ENCODE measurements around the gene AP3S1. TPM values are rescaled to one million over a fixed set of nuclear protein-coding genes. Genes with fewer than 3 reads are reported as not detected.
"Not testable (repeated sequence)": the region's sequence is repeated elsewhere in the genome, so short reads cannot be mapped to it uniquely, and the experiment has no call there.

Gene AP3S1
- total RNA-seq, 1 donor from 2014 or later = 157 TPM

GRCh38 chr5:115907177-115907576 lies 65.4 kb downstream of the AP3S1 start:
- Mint-ChIP-seq H3K4me3 (no peak overlapping the region), H3K27me3 (ENCODE audit: insufficient read depth, low read depth) (peaks cover 4% of the 10 kb centered on the region), H3K4me1 (no peaks in the 10 kb centered on the region), H3K36me3 (no peaks in the 10 kb centered on the region), H3K27ac (no peak overlapping the region), H3K9me3 (no peaks in the 10 kb centered on the region)
- Histone ChIP-seq H3K79me2 (ENCODE audit: low read depth) (no peaks in the 10 kb centered on the region), H2AFZ (replicated peaks) (no peak overlapping the region), H3K4me1 (no peaks in the 10 kb centered on the region), H3K4me3 (no peak overlapping the region), H3K27me3 (no peaks in the 10 kb centered on the region), H3F3A (ENCODE audit: low read depth) (no peaks in the 10 kb centered on the region), H3K9ac (no peak overlapping the region), H3K27ac (no peak overlapping the region), H3K4me2 (no peak overlapping the region), H3K9me3 (ENCODE audit: low read depth) (no peaks in the 10 kb centered on the region), H4K20me1 (ENCODE audit: low read depth) (no peaks in the 10 kb centered on the region), H3K36me3 (no peaks in the 10 kb centered on the region)
- TF ChIP-seq EZH2phosphoT487 (IDR thresholded peaks at IDR 0.05) (no peak), EZH2 (IDR thresholded peaks at IDR 0.05) (no peak), CTCF (IDR thresholded peaks at IDR 0.05) (no peak)
- DNase-seq (ENCODE audit: low spot score) = no peak

- H3K36me3 Mint-ChIP-seq; DNase-seq (ENCODE audit: low spot score); H4K20me1 ChIP-seq (ENCODE audit: low read depth); H3K27ac ChIP-seq; H3K9me3 ChIP-seq (ENCODE audit: low read depth); H3K9ac ChIP-seq; H2AFZ ChIP-seq (replicated peaks); H3K36me3 ChIP-seq; H3K4me1 Mint-ChIP-seq; H3F3A ChIP-seq (ENCODE audit: low read depth); H3K27me3 ChIP-seq; H3K4me1 ChIP-seq; H3K9me3 Mint-ChIP-seq; H3K4me3 Mint-ChIP-seq; H3K27me3 Mint-ChIP-seq (ENCODE audit: insufficient read depth, low read depth); H3K4me2 ChIP-seq; H3K4me3 ChIP-seq; H3K79me2 ChIP-seq (ENCODE audit: low read depth); H3K27ac Mint-ChIP-seq: not testable (repeated sequence)
These were observed 72.1 kb downstream of the AP3S1 start for GRCh38 chr5:115913623-115914400.

- TF ChIP-seq EZH2 (IDR thresholded peaks at IDR 0.05) (no peak), CTCF (IDR thresholded peaks at IDR 0.05) (no peak), EZH2phosphoT487 (IDR thresholded peaks at IDR 0.05) (no peak)
- no peaks in the 10 kb centered on the region for H3K9me3 ChIP-seq (ENCODE audit: low read depth)
- Mint-ChIP-seq H3K9me3 (no peaks in the 10 kb centered on the region), H3K4me3 (no peak overlapping the region), H3K36me3 (peaks cover 3% of the 10 kb centered on the region), H3K27ac (no peak overlapping the region), H3K27me3 (ENCODE audit: insufficient read depth, low read depth) (peaks cover 2% of the 10 kb centered on the region), H3K4me1 (no peaks in the 10 kb centered on the region)
- no peaks in the 10 kb centered on the region for H3F3A ChIP-seq (ENCODE audit: low read depth)
- no peak for DNase-seq (ENCODE audit: low spot score)
- H3K4me2 ChIP-seq = no peak overlapping the region
- no peaks in the 10 kb centered on the region for H4K20me1 ChIP-seq (ENCODE audit: low read depth)
- H2AFZ ChIP-seq (replicated peaks) = no peak overlapping the region
- H3K36me3 ChIP-seq = no peaks in the 10 kb centered on the region
- no peak overlapping the region for H3K4me3 ChIP-seq
- H3K4me1 ChIP-seq = peaks cover 6% of the 10 kb centered on the region
- H3K27ac ChIP-seq = no peak overlapping the region
- no peaks in the 10 kb centered on the region for H3K79me2 ChIP-seq (ENCODE audit: low read depth)
- no peak overlapping the region for H3K9ac ChIP-seq
- no peaks in the 10 kb centered on the region for H3K27me3 ChIP-seq
These were observed 78.5 kb downstream of the AP3S1 start for GRCh38 chr5:115920171-115920725.

GRCh38 chr5:115928578-115929407 lies 87.1 kb downstream of the AP3S1 start:
- not testable (repeated sequence) for H3K27me3 ChIP-seq; H3K27ac Mint-ChIP-seq; H3K79me2 ChIP-seq (ENCODE audit: low read depth); H3K4me2 ChIP-seq; H3K4me1 ChIP-seq; H3K27ac ChIP-seq; H3K9me3 Mint-ChIP-seq; H3K4me3 Mint-ChIP-seq; H3F3A ChIP-seq (ENCODE audit: low read depth); H2AFZ ChIP-seq (replicated peaks); H3K4me1 Mint-ChIP-seq; H3K36me3 ChIP-seq; DNase-seq (ENCODE audit: low spot score); H3K9ac ChIP-seq; H3K36me3 Mint-ChIP-seq; H4K20me1 ChIP-seq (ENCODE audit: low read depth); H3K9me3 ChIP-seq (ENCODE audit: low read depth); H3K27me3 Mint-ChIP-seq (ENCODE audit: insufficient read depth, low read depth); H3K4me3 ChIP-seq

- H3K27me3 Mint-ChIP-seq (ENCODE audit: insufficient read depth, low read depth); H3K4me2 ChIP-seq; H3K9me3 ChIP-seq (ENCODE audit: low read depth); H4K20me1 ChIP-seq (ENCODE audit: low read depth); H3K9ac ChIP-seq; H3F3A ChIP-seq (ENCODE audit: low read depth); H3K4me3 ChIP-seq; H3K4me1 Mint-ChIP-seq; H3K79me2 ChIP-seq (ENCODE audit: low read depth); DNase-seq (ENCODE audit: low spot score); H3K27ac Mint-ChIP-seq; H2AFZ ChIP-seq (replicated peaks); H3K9me3 Mint-ChIP-seq; H3K27ac ChIP-seq; H3K36me3 Mint-ChIP-seq; H3K4me3 Mint-ChIP-seq; H3K4me1 ChIP-seq; H3K27me3 ChIP-seq; H3K36me3 ChIP-seq: not testable (repeated sequence)
These were observed 88.4 kb downstream of the AP3S1 start for GRCh38 chr5:115930171-115930570.
